Esophagus muscularis mucosa (tissue), 3 donors: Measurements from ENCODE around the gene CTNNA2.

ENCODE experiments used
- POLR2A ChIP-seq: fragments of 450-650 bp; IDR thresholded peaks from one replicate; pipeline ENCODE4 v1.6.1; 2017; ENCODE audit warnings: antibody characterized with exemption, moderate library complexity, mild to moderate bottlenecking, low read depth
- TF ChIP-seq, protein P1 (sequence below), 3 experiments: fragments of 200-600 bp in 2 of 3; fragments of 450-650 bp in 1 of 3; sonication (generic) in 2 of 3; IDR thresholded peaks; one replicate each; pipeline ENCODE4 v1.5.1; 2017 to 2019; ENCODE audit warnings: antibody characterized with exemption in 3 of 3, mild to moderate bottlenecking in 2 of 3, moderate library complexity in 1 of 3

DNA sequence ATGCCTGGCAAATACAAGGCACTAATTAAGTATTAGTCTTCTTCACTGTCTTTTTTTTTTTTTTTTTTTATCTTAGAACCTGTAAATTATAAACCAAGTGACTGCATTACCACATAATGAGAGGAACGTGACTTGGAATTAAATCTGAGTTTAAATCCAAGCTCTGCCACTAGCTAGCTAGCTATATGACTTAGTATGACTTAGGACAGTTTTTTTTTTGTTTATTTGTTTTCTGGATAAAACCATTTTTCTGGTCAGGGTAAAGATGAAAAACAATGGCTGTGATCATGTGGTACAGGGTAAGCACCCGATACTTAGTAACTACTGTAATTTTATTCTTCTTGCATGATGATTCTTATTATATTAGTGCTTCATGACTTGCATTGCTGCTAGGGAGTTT is 983.5 kb downstream of the CTNNA2 start:
- TF ChIP-seq POLR2A: no peak
- TF ChIP-seq, protein P1, sequence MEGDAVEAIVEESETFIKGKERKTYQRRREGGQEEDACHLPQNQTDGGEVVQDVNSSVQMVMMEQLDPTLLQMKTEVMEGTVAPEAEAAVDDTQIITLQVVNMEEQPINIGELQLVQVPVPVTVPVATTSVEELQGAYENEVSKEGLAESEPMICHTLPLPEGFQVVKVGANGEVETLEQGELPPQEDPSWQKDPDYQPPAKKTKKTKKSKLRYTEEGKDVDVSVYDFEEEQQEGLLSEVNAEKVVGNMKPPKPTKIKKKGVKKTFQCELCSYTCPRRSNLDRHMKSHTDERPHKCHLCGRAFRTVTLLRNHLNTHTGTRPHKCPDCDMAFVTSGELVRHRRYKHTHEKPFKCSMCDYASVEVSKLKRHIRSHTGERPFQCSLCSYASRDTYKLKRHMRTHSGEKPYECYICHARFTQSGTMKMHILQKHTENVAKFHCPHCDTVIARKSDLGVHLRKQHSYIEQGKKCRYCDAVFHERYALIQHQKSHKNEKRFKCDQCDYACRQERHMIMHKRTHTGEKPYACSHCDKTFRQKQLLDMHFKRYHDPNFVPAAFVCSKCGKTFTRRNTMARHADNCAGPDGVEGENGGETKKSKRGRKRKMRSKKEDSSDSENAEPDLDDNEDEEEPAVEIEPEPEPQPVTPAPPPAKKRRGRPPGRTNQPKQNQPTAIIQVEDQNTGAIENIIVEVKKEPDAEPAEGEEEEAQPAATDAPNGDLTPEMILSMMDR (IDR thresholded peaks at IDR 0.05): no peak
